ENCODE results near the gene COL28A1.

Gene COL28A1

GRCh38 chr7:7414791-7415603 lies 120.7 kb downstream of the COL28A1 start:
- TF ChIP-seq GATA2 (IDR thresholded peaks at IDR 0.05; ENCODE audit: low read depth, low read length) (no peak), GATA3 (IDR thresholded peaks at IDR 0.05; ENCODE audit: low read depth, low read length) (no peak)

- no peak for TF ChIP-seq GATA3 (IDR thresholded peaks at IDR 0.05; ENCODE audit: low read depth, low read length)
- TF ChIP-seq GATA2 (IDR thresholded peaks at IDR 0.05; ENCODE audit: low read depth, low read length): no peak
Measured at GRCh38 chr7:7408001-7408770, 127.5 kb downstream of the COL28A1 start.

- TF ChIP-seq GATA2 (IDR thresholded peaks at IDR 0.05; ENCODE audit: low read depth, low read length): no peak
- no peak for TF ChIP-seq GATA3 (IDR thresholded peaks at IDR 0.05; ENCODE audit: low read depth, low read length)
Measured at GRCh38 chr7:7405461-7405860, 130.2 kb downstream of the COL28A1 start.

GRCh38 chr7:7399707-7400106 lies 136.0 kb downstream of the COL28A1 start:
- TF ChIP-seq GATA3 (IDR thresholded peaks at IDR 0.05; ENCODE audit: low read depth, low read length) (no peak), GATA2 (IDR thresholded peaks at IDR 0.05; ENCODE audit: low read depth, low read length) (no peak)

- TF ChIP-seq GATA2 (IDR thresholded peaks at IDR 0.05; ENCODE audit: low read depth, low read length) (no peak), GATA3 (IDR thresholded peaks at IDR 0.05; ENCODE audit: low read depth, low read length) (no peak)
Measured at GRCh38 chr7:7395785-7396184, 139.9 kb downstream of the COL28A1 start.

GRCh38 chr7:7385421-7385820 lies 150.3 kb downstream of the COL28A1 start:
- TF ChIP-seq GATA2 (IDR thresholded peaks at IDR 0.05; ENCODE audit: low read depth, low read length): no peak
- TF ChIP-seq GATA3 (IDR thresholded peaks at IDR 0.05; ENCODE audit: low read depth, low read length): no peak

- TF ChIP-seq GATA2 (IDR thresholded peaks at IDR 0.05; ENCODE audit: low read depth, low read length) (no peak), GATA3 (IDR thresholded peaks at IDR 0.05; ENCODE audit: low read depth, low read length) (no peak)
Measured at GRCh38 chr7:7384228-7384627, 151.4 kb downstream of the COL28A1 start.

- TF ChIP-seq GATA3 (IDR thresholded peaks at IDR 0.05; ENCODE audit: low read depth, low read length) (no peak), GATA2 (IDR thresholded peaks at IDR 0.05; ENCODE audit: low read depth, low read length) (no peak)
Measured at GRCh38 chr7:7375538-7375937, 160.1 kb downstream of the COL28A1 start.

- TF ChIP-seq GATA3 (IDR thresholded peaks at IDR 0.05; ENCODE audit: low read depth, low read length): no peak
- no peak for TF ChIP-seq GATA2 (IDR thresholded peaks at IDR 0.05; ENCODE audit: low read depth, low read length)
Measured at GRCh38 chr7:7370076-7370475, 165.6 kb downstream of the COL28A1 start.

- TF ChIP-seq GATA2 (IDR thresholded peaks at IDR 0.05; ENCODE audit: low read depth, low read length) (no peak), GATA3 (IDR thresholded peaks at IDR 0.05; ENCODE audit: low read depth, low read length) (no peak)
Measured at GRCh38 chr7:7369134-7369533, 166.5 kb downstream of the COL28A1 start.

GRCh38 chr7:7354674-7355073 lies 181.0 kb downstream of the COL28A1 start:
- no peak for TF ChIP-seq GATA2 (IDR thresholded peaks at IDR 0.05; ENCODE audit: low read depth, low read length)
- TF ChIP-seq GATA3 (IDR thresholded peaks at IDR 0.05; ENCODE audit: low read depth, low read length): no peak

- no peak for TF ChIP-seq GATA2 (IDR thresholded peaks at IDR 0.05; ENCODE audit: low read depth, low read length)
- TF ChIP-seq GATA3 (IDR thresholded peaks at IDR 0.05; ENCODE audit: low read depth, low read length): no peak
Measured at GRCh38 chr7:7352845-7353244, 182.8 kb downstream of the COL28A1 start.

GRCh38 chr7:7351832-7352231 lies 183.8 kb downstream of the COL28A1 start:
- no peak for TF ChIP-seq GATA3 (IDR thresholded peaks at IDR 0.05; ENCODE audit: low read depth, low read length)
- no peak for TF ChIP-seq GATA2 (IDR thresholded peaks at IDR 0.05; ENCODE audit: low read depth, low read length)

- no peak for TF ChIP-seq GATA3 (IDR thresholded peaks at IDR 0.05; ENCODE audit: low read depth, low read length)
- no peak for TF ChIP-seq GATA2 (IDR thresholded peaks at IDR 0.05; ENCODE audit: low read depth, low read length)
Measured at GRCh38 chr7:7351156-7351555, 184.5 kb downstream of the COL28A1 start.

GRCh38 chr7:7349156-7349555 lies 186.5 kb downstream of the COL28A1 start:
- no peak for TF ChIP-seq GATA2 (IDR thresholded peaks at IDR 0.05; ENCODE audit: low read depth, low read length)
- no peak for TF ChIP-seq GATA3 (IDR thresholded peaks at IDR 0.05; ENCODE audit: low read depth, low read length)
